Caki2 (cell line): ENCODE results near the gene GRIN2A. TPM values are rescaled to one million over a fixed set of nuclear protein-coding genes. Genes with fewer than 3 reads are reported as not detected.

ENCODE experiments used
- DNase-seq: peaks from one replicate; pipeline ENCODE4 v3.0.0-alpha.2; 2015; ENCODE audit warnings: low read depth
- in situ Hi-C: cut with HindIII; loops from 2 replicates; pipeline ENCODE4 v1.10.0; 2016; ENCODE audit warnings: low sequenced_read_pairs, low pct_unique_long_range_greater_than_20kb, mixed read lengths
- total RNA-seq: library from RNA; depleted of rRNA; stranded (reverse); fragments of >200 nt; shearing (Covaris generic); gene quantifications from 2 replicates; pipeline ENCODE4 v1.2.3, GENCODE V29; 2014; ENCODE audit warnings: low replicate concordance

GRIN2A gene
- total RNA-seq, 1 experiment from 2014 or later: not detected

DNA sequence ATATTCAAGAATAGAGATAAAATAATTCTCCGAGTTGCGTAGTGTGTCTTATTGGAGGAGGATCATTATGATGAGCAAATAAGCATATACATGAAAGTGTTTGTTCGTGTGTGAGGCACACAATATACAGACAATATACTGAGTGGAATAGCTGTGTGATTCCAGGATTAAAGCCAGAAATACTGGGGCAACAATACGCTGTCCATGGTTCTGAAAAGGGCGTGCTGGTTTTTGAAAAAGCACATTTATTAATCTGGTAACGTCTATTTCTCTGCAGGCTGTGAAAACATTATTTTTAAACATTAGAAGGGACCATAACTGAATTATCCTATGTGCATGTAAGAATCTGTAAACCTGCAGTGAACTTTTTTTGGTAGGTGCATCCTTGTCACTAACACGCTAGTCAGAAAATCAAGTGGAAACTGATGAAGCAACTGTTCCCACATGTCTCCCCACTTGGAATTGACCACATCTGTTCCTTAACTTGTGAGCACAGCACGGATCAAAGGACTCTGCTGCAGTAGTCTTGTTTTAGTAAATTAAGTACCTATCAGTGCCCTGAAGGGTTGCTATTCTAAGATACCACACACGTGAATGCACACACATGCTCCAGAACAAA is 346.0 kb downstream of the GRIN2A start:
- in situ Hi-C loops: no loop called here
- peak; percentile 10 for DNase-seq

DNA sequence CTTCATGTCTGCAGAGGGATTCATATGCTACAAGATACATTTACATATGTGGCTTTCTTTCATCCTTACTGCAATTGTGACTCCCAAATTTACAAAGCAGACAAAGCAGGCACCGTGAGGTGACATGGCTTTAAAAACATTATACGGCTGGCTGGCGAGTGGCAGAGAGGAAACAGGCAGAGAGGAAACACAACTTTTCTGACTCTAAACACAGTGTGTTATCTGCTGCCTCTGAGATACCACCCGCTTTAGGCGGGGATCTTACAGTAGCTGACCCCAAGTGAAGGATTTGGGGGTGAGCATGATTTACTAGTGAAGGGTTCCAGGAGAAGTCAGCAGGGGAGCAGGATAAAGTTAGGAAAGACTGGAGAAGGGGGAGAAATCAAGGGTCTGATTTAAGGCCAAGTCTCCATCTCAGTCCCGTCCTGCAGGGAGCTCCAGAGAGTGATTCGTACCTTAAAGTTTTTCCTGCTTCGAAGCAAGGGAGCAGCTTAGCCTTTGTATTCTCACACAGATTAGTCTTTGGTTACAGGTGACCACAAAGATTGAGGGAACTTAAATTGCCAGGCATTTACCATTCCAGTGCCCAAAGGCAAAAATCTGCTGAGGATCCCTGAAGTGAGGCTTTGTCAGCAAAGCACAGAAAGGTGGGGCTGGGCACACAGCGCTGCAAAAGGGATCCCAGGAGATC is 355.0 kb downstream of the GRIN2A start:
- DNase-seq: no peak
- in situ Hi-C loops: no loop called here

DNA sequence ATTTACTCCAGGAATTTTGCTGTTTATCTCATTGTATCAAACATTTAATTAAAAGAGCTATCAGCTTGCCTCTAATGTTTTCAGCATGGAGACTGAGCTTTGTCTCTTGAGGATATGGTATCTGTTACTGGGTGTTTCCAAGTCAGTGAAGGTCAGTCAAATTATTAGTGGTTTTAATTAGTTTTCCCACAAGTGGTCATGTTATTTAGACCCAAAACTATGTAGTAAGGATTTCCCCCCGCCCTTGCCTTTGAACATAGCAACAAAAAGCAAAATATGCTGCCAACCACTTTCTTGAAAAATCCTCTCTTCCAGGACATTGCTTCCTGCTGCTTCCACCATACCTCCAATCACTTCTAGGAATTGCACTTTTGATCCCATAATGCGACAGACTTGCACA is 355.6 kb downstream of the GRIN2A start:
- in situ Hi-C loops: no loop called here

DNA sequence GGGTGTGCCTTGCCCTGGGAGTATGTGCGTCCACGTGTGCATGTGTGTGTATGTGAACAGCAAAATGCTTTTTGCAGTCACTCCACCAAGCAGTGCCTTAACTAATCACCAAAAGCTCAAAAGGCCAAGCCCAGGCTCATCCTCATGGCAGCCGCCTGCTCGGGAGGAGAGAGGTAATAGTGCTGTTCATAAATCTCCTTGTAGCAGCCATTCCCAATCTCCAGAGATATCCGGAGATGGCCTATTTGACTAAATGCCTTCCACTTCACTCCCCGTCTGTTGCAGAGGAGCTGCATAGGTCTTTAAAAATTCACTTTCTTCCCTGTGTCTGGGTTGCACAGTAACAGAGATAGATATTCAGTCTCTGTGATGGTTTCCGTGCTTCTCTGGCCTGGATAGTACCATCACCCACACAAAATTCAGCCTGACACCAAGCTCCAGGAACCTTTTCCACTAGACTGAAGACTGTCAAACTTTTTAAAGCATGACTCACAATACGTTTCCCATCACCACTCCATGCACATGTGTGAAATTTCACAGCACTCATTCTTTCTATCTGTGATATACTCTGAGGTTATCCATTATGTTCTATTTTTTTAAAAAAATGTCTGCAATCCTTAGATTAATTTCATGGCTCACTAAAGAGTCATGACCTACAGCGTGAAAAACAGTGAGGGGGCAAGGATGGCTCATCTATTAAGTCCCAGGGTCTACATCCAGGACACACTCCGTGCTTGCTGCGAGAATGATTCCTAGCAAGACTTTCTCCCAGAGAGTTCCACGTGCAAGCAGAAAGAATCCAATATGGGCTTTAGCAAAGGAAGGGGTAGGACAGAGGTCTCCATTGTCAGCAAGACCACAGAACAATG is 357.8 kb downstream of the GRIN2A start:
- in situ Hi-C loops: no loop called here
- no peak for DNase-seq

More for the DNA sequence above, 355.6 kb downstream of the GRIN2A start:
- no peak for DNase-seq

DNA sequence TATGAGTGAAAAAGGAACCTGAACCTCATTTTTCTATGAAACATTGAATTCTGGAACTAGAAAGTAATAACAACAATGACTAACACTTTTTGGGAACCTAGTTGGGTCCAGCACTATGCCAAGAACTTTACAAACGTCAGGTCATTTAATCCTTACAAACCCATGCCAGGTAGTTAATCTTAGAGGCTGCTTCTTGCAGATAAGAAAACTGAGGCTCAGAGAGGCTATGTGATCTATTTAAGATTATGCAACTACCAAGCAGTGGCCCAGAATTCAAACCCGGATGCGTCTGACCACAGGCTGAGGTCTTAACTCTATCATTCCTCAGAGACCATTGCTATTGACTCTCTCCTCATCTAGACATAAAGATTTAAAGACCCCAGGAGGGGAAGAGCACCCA is 358.7 kb downstream of the GRIN2A start:
- DNase-seq: no peak
- in situ Hi-C loops: no loop called here

DNA sequence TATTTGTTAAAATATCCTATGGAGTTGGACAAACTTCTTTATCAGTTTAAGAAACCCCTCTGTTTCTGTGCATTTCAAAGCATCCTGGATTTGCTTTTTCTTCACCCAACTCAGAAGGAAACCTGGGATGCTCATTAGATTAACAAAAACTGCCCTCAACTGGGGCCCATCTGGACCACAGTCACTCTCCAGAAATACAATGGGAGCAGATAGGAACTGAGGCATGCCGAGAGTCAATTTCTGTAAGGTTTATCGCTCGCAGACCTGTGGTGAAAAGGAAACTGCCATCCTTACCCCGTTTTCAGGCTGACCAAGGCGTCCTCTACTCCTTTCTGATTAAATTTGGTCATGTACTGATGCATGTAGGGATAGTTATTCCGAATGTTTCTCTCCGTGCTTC is 360.3 kb downstream of the GRIN2A start:
- in situ Hi-C loops: no loop called here

DNA sequence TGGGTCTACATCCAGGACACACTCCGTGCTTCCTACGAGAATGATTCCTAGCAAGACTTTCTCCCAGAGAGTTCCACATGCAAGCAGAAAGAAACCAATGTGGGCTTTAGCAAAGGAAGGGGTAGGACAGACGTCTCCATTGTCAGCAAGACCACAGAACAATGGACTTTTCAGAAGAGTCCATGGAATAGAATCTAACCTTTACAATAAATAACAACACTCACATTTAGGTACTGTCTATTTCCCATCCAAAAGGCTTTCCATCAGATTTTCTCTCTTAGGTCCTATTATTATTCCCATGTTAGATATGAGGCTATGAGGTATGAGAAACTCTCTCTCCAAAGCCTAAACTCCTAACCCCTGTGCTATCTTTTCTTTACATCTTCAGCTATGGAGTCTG is 360.9 kb downstream of the GRIN2A start:
- no peak for DNase-seq
- in situ Hi-C loops: no loop called here

More for the DNA sequence above, 360.3 kb downstream of the GRIN2A start:
- DNase-seq: no peak

DNA sequence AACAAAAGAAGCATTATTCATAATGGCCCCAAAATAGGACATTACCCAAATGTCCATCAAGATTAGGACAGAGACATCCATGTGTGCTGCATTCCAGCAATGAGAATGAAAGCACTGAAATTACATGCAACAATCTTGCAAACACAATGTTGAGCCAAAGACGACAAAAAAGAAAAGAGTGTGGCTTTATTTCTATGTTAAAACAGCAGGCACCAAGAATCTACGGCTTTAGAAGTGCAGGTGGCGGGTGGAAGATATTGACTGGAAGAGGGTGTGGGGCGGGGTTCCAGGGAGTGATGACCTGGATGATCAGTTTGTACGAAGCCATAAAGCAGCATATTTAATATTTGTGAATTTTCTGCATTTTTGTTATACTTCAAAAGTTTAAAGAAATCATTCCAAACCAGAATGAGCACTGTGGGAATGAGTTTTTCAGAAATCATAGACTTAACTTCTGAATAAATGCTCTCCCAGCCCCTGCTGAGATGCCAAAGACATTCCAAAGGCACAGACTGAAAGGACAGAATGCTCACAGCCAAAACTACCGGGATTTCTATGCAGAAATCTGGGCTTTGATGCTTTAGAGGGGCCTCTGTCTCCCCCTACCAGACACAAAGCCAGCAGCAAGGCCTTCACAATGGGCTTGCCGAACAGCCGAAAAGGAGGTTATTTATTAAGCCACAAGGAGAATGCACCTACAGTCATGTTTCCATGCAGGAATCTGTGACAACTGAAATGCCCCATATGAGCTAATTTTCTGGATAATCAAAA is 361.6 kb downstream of the GRIN2A start:
- no peak for DNase-seq
- in situ Hi-C loops: no loop called here

DNA sequence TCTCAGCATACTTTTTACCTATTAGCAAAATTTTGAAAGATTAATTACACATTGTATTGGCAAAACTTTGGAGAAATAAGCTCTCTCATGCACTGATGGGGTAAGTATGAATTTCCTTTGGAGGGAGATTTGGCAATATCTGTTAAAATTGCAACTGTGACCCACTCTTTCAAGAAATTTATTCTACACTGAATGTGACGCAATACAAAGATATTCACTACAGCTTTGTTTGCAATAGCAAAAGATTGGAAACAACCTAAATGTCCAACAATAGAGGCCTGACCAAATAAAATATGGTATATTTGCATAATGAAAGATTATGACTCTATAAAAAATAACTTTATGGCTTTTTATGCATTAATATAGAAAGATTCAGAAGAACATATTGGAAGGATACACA is 363.5 kb downstream of the GRIN2A start:
- in situ Hi-C loops: no loop called here
- DNase-seq: no peak

DNA sequence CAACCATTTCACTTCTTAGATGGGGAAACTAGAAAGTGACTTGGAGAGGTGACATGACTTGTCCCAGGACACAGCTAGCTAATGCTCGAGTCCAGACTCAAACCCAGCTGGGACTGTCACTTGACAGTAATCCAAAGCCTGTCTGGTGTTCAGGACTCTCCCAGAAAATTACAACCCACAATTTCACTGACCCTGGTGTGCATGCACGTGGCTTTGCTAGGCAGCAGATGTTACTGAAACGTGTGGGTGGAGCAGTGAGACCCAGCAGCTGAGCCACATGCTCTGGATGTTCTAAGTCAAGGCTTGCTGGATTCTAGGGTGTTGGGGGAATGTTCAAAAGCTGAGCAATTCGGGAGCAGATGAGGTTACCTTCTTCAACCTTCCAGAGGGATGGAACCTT is 364.6 kb downstream of the GRIN2A start:
- DNase-seq: no peak

DNA sequence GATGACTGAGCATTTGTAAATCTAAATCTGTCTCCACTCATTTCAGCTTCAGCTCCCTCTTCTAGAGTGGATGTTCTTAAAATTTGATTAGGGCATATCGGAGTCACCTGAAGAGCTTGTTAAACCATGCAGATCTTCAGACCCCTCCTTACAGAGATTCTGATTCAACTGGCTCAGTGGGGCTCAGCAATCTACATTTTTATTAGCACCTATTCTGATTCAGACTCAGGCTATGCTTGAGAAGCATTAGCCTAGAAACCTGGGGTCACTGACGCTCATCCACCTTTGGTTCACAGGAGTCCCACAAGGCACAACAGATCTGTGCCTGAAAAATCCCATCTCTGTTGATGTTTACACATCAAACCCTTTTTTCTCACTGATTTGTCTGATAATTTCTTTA is 365.6 kb downstream of the GRIN2A start:
- in situ Hi-C loops: no loop called here
- no peak for DNase-seq

More for the DNA sequence above, 364.6 kb downstream of the GRIN2A start:
- in situ Hi-C loops: no loop called here

DNA sequence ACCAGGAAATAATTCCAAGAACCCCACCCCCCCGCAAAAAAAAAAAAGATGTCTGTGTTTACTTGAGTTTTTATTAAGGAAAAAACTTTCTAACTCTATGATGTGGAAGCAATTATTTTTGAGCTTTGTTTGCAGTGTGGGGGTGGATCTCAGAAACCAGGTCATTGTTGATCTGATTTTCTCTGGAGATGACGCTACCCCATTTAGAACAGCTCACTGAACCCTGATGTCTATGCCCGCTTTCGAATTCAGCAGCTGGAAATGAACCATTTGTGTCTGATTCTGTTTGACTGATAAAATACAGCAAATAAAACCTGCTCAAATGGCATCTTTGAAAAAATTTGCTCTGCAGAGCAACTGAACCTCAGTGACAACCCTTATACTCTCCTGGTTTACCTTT is 368.6 kb downstream of the GRIN2A start:
- no peak for DNase-seq
- in situ Hi-C loops: no loop called here

DNA sequence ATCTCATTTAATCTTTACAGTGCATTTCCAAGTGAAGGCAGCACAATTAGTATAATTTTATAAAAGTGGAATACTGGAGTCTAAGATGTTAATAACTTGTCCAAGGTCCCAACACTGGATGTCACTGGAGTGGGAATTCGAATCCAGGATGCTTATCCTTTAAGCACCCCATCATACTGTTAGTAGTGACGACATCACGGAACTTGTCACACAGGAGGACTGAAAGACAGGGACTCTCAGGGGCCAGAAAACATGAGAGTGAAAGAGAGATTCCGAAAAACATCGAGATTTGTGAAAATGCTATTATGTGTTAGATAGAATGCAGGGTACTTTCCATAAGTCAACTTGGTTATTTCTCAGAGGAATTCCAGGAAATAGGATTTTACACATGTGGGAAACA is 374.0 kb downstream of the GRIN2A start:
- in situ Hi-C loops: no loop called here
- DNase-seq: no peak

DNA sequence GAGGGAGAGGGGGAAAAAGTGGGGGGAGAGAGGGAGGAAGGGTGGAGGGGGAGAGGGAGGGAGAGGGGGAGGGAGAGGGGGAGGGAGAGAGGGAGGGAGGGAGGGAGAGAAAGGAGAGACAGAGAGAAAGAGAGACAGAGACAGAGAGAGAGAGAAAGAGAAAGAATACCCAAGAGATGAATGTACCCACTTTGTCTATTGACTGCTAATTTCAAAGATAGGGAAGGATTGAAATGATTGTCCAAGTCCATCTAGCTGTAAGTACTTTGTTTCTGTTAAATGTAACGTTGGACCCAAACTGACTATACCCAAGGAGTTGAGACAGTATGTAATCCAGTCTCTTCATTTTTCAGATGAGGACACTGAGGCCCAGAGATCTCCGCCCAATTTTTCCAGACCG is 374.9 kb downstream of the GRIN2A start:
- no peak for DNase-seq
- in situ Hi-C loops: no loop called here

DNA sequence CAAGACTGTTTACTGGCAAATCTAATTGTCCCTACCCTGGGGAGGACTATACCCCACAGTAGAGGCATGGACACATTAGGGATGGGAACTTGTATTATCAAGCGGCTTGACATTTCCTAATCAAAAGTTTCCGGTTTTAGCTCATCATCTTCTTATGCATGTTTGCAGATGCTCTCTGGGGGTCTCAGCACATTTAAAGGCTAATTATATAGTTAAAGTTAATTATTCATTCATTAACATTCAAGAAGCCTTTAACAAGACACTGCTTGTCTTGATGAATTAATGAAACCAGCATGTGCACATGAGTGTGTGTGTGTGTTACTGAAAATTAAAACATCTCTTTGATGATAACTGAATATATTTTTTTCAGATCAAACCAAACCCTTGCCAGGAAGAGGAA is 377.1 kb downstream of the GRIN2A start:
- in situ Hi-C loops: no loop called here

DNA sequence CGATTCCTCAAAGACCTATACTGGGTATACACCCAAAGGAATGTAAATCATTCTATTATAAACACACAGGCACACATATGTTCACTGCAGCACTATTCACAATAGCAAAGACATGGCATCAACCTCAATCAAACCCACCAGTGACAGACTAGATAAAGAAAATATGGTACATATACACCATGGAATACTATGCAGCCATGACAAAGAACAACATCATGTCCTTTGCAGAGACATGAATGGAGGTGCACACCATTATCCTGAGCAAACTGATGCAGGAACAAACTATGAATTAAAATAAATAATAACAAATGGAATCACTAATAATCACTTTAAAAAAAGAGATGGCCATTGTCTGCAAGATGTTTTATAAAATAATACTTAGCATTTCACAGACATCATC is 380.1 kb downstream of the GRIN2A start:
- in situ Hi-C loops: no loop called here
- no peak for DNase-seq

More for the DNA sequence above, 377.1 kb downstream of the GRIN2A start:
- no peak for DNase-seq

DNA sequence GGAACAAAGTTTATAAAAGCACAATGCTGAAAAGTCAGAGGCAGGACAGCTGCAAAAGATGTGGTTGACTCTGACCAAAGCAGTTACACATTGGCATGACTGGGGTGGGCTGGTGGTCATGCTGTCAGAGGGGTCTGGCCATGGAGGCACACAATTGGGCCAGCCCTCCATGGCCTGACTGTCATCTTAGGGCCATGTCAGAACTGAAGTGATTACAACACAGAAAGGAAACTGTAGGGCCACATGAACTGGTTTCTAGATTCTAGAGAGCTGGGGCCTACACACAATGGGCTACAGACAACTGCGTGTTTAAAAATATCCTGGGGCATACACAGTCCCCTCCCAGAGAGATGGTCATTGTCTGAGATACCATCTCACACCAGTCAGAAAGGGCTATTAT is 380.6 kb downstream of the GRIN2A start:
- in situ Hi-C loops: no loop called here

DNA sequence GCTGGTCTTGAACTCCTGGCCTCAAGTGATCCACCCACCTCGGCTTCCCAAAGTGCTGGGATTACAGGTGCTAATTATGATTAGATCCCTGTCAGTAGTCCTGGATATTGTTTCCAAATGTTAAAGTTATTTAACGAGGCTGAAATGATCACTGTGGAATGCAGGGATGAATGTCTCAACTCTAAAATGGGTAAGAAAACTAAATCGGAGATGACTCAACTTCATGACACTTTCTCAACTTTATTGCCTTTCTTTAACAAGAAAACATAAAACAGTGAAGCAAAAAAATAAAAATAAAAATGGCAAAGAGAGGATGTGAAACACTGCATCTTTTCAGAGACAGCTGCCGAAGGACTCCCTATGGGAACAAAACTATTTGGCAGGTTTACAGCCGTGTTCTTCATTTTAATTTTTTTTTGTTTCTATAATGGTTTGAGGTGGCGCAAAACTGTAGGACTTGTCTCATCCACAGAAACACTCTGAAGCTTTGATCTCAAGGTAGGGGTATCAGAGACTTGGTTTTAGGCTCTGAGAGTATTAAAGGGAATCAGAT is 382.0 kb downstream of the GRIN2A start:
- in situ Hi-C loops: no loop called here
- no peak for DNase-seq

More for the DNA sequence above, 380.6 kb downstream of the GRIN2A start:
- DNase-seq: no peak
